ENCODE results near the gene ESPN. TPM values are rescaled to one million over a fixed set of nuclear protein-coding genes. Genes with fewer than 3 reads are reported as not detected.

Gene ESPN, protein sequence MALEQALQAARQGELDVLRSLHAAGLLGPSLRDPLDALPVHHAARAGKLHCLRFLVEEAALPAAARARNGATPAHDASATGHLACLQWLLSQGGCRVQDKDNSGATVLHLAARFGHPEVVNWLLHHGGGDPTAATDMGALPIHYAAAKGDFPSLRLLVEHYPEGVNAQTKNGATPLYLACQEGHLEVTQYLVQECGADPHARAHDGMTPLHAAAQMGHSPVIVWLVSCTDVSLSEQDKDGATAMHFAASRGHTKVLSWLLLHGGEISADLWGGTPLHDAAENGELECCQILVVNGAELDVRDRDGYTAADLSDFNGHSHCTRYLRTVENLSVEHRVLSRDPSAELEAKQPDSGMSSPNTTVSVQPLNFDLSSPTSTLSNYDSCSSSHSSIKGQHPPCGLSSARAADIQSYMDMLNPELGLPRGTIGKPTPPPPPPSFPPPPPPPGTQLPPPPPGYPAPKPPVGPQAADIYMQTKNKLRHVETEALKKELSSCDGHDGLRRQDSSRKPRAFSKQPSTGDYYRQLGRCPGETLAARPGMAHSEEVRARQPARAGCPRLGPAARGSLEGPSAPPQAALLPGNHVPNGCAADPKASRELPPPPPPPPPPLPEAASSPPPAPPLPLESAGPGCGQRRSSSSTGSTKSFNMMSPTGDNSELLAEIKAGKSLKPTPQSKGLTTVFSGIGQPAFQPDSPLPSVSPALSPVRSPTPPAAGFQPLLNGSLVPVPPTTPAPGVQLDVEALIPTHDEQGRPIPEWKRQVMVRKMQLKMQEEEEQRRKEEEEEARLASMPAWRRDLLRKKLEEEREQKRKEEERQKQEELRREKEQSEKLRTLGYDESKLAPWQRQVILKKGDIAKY
- total RNA-seq, result 49.5 and 54.0 TPM in 2 replicates
- long read RNA-seq, result 0 reads

DNA sequence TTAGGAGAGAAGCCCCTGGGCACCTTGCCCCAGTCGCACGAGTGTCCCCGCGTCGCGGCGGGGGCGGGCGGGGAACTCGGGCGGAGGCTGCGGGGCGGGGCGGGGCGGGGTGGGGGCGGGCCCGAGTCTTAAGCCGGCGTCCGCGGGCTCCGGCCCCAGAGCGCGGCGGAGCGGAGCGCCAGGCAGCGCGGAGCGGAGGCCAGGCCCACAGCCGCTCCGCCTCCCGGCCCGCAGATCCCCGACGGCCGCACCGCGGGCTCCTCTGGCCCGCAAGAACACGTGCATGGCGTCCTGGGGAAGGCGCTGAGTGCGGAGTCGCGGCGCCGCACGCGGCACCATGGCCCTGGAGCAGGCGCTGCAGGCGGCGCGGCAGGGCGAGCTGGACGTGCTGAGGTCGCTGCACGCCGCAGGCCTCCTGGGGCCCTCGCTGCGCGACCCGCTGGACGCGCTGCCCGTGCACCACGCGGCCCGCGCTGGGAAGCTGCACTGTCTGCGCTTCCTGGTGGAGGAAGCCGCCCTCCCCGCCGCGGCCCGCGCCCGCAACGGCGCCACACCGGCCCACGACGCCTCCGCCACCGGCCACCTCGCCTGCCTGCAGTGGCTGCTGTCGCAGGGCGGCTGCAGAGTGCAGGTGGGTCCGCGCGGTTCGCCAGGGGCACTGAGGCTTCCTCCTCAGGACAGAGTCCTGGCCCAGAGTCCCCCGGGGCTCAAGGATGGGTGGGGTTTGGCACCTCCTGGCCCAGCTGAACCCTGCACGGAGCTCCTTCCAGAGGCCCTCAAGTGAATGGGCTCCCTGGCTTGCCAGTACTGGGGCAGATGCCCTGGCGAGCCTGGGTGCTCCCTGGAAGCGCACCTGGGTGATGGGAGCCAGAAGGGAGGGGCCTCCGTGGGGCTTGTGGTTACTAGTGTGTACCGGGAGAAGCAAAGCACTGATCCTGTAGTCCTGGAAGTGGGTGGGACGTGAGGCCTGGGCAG, at the start of gene ESPN:
TSS of gene ESPN (plus strand) at position 158 of the 975 bp plus-strand sequence. CDS start at position 338, 180 bp downstream.
- no peaks in the 10 kb centered on the region for H3K36me3 Mint-ChIP-seq (ENCODE audit: insufficient read depth)
- no peak within 1 kb of the TSS for H3K27ac Mint-ChIP-seq
- no peak for DNase-seq (ENCODE audit: low spot score, unreplicated experiment)
- H3K27me3 Mint-ChIP-seq, result peaks cover 71% of the 10 kb centered on the region
- TF ChIP-seq, protein P1, sequence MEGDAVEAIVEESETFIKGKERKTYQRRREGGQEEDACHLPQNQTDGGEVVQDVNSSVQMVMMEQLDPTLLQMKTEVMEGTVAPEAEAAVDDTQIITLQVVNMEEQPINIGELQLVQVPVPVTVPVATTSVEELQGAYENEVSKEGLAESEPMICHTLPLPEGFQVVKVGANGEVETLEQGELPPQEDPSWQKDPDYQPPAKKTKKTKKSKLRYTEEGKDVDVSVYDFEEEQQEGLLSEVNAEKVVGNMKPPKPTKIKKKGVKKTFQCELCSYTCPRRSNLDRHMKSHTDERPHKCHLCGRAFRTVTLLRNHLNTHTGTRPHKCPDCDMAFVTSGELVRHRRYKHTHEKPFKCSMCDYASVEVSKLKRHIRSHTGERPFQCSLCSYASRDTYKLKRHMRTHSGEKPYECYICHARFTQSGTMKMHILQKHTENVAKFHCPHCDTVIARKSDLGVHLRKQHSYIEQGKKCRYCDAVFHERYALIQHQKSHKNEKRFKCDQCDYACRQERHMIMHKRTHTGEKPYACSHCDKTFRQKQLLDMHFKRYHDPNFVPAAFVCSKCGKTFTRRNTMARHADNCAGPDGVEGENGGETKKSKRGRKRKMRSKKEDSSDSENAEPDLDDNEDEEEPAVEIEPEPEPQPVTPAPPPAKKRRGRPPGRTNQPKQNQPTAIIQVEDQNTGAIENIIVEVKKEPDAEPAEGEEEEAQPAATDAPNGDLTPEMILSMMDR (IDR thresholded peaks at IDR 0.05; ENCODE audit: unreplicated experiment), result no peak
- H3K4me1 Mint-ChIP-seq (ENCODE audit: low read depth), result no peaks in the 10 kb centered on the region
- no peaks in the 10 kb centered on the region for H3K9me3 Mint-ChIP-seq (ENCODE audit: low read depth)
- H3K4me3 Mint-ChIP-seq (ENCODE audit: low read depth), result no peak within 1 kb of the TSS

DNA sequence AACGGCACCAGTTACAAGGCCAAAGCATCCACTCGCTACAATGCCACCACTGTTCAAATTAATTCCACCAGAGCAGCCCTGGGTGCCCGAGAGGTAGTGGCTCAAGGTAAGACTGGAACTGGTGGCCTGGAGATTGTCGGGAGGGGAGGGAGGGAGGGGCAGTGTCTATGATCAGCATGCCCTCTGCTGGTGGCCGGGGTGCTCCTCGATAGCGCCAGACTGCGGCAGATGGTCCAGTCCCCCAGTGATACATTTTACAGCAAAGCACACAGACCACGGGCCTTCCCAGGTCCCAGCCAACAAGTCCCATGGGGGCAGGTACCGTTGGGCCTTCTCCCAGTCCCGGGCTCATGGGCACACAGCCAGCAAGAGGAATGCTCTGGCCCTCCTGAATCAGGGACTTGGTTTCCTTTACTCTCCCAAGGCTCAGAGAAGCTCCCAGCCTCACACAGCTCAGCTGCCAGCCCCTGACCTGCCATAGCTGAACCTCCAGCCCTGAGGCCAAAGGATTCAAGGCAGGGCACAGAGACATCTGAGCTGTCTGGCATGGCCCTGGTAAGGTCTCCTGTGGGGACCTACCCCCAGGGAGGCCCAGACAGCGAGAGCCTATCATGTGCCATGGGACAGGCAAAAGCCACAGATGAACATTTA, 46.4 kb upstream of the ESPN start:
- Mint-ChIP-seq H3K27me3 (no peaks in the 10 kb centered on the region), H3K27ac (no peak overlapping the region), H3K4me3 (ENCODE audit: low read depth) (no peak overlapping the region), H3K36me3 (ENCODE audit: insufficient read depth) (peaks cover 4% of the 10 kb centered on the region), H3K9me3 (ENCODE audit: low read depth) (peaks cover 3% of the 10 kb centered on the region), H3K4me1 (ENCODE audit: low read depth) (no peaks in the 10 kb centered on the region)
- TF ChIP-seq, protein P1 (IDR thresholded peaks at IDR 0.05; ENCODE audit: unreplicated experiment), result no peak
- no peak for DNase-seq (ENCODE audit: low spot score, unreplicated experiment)

DNA sequence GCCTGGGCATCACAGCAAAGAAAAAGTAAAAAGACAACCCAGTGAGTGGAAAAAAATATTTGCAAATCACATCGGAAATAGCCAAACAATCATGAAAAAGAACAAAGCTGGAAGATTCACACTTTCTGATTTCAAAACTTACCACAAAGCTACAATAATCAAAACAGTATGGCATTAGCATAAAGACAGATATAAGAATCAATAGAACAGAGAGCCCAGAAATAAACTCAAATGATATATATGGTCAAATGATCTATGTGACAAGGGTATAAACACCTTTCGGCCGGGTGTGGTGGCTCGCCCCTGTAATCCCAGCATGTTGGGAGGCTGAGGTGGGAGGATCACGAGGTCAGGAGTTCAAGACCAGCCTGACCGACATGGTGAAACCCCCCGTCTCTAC, 44.5 kb upstream of the ESPN start:
- no peak for DNase-seq (ENCODE audit: low spot score, unreplicated experiment)
- TF ChIP-seq, protein P1 (IDR thresholded peaks at IDR 0.05; ENCODE audit: unreplicated experiment), result no peak
- Mint-ChIP-seq H3K4me3 (ENCODE audit: low read depth) (no peak overlapping the region), H3K27me3 (no peaks in the 10 kb centered on the region), H3K9me3 (ENCODE audit: low read depth) (peaks cover 3% of the 10 kb centered on the region), H3K36me3 (ENCODE audit: insufficient read depth) (peaks cover 4% of the 10 kb centered on the region), H3K27ac (no peak overlapping the region), H3K4me1 (ENCODE audit: low read depth) (no peaks in the 10 kb centered on the region)

DNA sequence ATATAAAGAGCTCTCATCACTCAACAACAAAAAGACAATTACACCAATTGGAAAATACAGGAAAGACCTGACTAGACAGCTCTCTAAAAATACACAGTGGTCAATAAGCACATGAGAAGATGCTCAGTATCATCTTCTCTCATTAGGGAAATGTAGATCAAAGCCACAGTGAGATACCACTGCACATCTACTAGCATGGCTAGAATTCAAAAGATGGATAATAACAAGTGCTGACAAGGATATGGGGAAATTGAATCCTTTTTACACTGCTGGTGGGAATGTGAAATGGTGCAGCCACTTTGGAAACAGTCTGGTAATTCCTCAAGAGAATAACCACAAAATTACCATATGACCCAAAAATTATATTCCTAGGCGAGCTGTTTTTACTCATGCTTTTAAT, 40.4 kb upstream of the ESPN start:
- Mint-ChIP-seq H3K4me3 (ENCODE audit: low read depth) (no peak overlapping the region), H3K4me1 (ENCODE audit: low read depth) (peaks cover 2% of the 10 kb centered on the region), H3K27me3 (no peaks in the 10 kb centered on the region), H3K9me3 (ENCODE audit: low read depth) (peaks cover 3% of the 10 kb centered on the region), H3K27ac (no peak overlapping the region), H3K36me3 (ENCODE audit: insufficient read depth) (peaks cover 4% of the 10 kb centered on the region)
- TF ChIP-seq, protein P1 (IDR thresholded peaks at IDR 0.05; ENCODE audit: unreplicated experiment), result no peak
- DNase-seq (ENCODE audit: low spot score, unreplicated experiment), result no peak
